ENCODE measurements around the gene PODNL1.

Gene PODNL1

DNA sequence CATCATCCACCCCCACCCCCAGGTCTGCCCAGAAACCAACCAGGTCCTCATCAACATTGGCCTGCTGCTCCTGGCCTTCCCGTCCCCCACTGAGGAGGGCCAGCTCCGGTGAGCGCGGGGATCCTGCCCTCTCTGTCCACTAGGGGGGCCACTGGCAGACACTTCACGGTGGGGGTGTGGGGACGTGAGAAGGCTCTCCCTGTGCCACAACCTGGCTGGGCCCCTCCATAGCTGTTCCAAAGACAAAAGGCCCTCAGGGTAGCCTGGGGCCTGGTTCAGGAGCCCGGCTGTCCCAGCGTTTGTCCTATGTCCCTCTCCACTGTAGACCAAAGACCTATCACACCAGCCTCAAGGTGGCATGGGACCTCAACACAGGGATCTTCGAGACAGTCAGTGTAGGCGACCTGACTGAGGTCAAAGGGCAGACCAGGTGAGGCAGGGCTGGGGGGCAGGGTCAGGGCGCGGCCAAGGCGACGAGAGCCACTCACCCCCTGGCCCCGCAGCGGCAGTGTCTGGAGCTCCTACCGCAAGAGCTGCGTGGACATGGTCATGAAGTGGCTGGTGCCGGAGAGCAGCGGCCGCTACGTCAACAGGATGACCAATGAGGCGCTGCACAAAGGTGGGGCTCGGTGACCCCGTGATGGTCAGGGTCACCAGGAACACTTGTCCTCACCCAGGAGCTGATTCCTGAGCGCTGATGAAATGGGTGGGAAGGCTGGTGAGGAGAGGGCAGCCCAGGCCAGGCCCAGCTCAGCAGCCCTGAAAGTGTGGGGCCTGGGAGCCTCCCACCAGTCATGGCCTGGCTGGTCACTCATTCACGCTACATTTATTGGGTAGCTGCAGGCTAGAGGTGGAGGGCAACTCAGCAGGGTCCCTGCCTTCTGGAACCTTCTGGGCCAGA lies 22.0 kb upstream of the PODNL1 start:
- H3K36me3 ChIP-seq (ENCODE audit: control insufficient read depth in 2 of 2, insufficient read depth in 1 of 2, low read length in 2 of 2) = peaks cover 10 to 72% of the 10 kb centered on the region in 2 experiments
- no peak overlapping the region for H3K27ac ChIP-seq (ENCODE audit: extremely low read depth, low read depth, low read length)
- ChIA-PET CTCF (interaction anchor here (0.6 to 0.7 kb wide), 2 partner anchors 44 to 100 kb away, joined by 3 read pairs; no protein-coding TSS in a partner anchor), POLR2A (interaction anchor here (0.5 to 1.3 kb wide), 2 partner anchors 71 to 633 kb away, joined by 3 to 5 read pairs; partner anchors contain the start of gene IL27RA)
- H3K4me1 ChIP-seq (ENCODE audit: control insufficient read depth, insufficient read depth, low read length) = peaks cover 3% of the 10 kb centered on the region; the same call in 1 of the 2 replicates
- H3K4me3 ChIP-seq (ENCODE audit: low read depth, low read length) = no peak overlapping the region
- no peaks in the 10 kb centered on the region for H3K9me3 ChIP-seq (ENCODE audit: control insufficient read depth, insufficient read depth, low read depth, low read length)
- TF ChIP-seq ZNF341 (tag by site-specific recombination; IDR thresholded peaks at IDR 0.05; ENCODE audit: low read depth) = 0 out of 2 replicates have a peak, but pooled peaks have one; percentile 35
- TF ChIP-seq, protein P1, sequence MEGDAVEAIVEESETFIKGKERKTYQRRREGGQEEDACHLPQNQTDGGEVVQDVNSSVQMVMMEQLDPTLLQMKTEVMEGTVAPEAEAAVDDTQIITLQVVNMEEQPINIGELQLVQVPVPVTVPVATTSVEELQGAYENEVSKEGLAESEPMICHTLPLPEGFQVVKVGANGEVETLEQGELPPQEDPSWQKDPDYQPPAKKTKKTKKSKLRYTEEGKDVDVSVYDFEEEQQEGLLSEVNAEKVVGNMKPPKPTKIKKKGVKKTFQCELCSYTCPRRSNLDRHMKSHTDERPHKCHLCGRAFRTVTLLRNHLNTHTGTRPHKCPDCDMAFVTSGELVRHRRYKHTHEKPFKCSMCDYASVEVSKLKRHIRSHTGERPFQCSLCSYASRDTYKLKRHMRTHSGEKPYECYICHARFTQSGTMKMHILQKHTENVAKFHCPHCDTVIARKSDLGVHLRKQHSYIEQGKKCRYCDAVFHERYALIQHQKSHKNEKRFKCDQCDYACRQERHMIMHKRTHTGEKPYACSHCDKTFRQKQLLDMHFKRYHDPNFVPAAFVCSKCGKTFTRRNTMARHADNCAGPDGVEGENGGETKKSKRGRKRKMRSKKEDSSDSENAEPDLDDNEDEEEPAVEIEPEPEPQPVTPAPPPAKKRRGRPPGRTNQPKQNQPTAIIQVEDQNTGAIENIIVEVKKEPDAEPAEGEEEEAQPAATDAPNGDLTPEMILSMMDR (tag by site-specific recombination; IDR thresholded peaks at IDR 0.05) = 0 out of 2 replicates have a peak, but pooled peaks have one; percentile 57
- TF ChIP-seq, protein P2, sequence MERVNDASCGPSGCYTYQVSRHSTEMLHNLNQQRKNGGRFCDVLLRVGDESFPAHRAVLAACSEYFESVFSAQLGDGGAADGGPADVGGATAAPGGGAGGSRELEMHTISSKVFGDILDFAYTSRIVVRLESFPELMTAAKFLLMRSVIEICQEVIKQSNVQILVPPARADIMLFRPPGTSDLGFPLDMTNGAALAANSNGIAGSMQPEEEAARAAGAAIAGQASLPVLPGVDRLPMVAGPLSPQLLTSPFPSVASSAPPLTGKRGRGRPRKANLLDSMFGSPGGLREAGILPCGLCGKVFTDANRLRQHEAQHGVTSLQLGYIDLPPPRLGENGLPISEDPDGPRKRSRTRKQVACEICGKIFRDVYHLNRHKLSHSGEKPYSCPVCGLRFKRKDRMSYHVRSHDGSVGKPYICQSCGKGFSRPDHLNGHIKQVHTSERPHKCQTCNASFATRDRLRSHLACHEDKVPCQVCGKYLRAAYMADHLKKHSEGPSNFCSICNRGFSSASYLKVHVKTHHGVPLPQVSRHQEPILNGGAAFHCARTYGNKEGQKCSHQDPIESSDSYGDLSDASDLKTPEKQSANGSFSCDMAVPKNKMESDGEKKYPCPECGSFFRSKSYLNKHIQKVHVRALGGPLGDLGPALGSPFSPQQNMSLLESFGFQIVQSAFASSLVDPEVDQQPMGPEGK (tag by site-specific recombination; IDR thresholded peaks at IDR 0.05) = no peak
- peak; percentile 86; the same call in 1 of the 2 replicates for TF ChIP-seq BCL11B (tag by site-specific recombination; IDR thresholded peaks at IDR 0.05; ENCODE audit: low read depth)
- no peak for TF ChIP-seq HOXA7 (CRISPR knock-in tag; IDR thresholded peaks at IDR 0.05; ENCODE audit: borderline replicate concordance)
- TF ChIP-seq BCL11A (tag by site-specific recombination; IDR thresholded peaks at IDR 0.05; ENCODE audit: low read depth) = peak; percentile 80; the same call in 1 of the 2 replicates
- TF ChIP-seq, protein P3, sequence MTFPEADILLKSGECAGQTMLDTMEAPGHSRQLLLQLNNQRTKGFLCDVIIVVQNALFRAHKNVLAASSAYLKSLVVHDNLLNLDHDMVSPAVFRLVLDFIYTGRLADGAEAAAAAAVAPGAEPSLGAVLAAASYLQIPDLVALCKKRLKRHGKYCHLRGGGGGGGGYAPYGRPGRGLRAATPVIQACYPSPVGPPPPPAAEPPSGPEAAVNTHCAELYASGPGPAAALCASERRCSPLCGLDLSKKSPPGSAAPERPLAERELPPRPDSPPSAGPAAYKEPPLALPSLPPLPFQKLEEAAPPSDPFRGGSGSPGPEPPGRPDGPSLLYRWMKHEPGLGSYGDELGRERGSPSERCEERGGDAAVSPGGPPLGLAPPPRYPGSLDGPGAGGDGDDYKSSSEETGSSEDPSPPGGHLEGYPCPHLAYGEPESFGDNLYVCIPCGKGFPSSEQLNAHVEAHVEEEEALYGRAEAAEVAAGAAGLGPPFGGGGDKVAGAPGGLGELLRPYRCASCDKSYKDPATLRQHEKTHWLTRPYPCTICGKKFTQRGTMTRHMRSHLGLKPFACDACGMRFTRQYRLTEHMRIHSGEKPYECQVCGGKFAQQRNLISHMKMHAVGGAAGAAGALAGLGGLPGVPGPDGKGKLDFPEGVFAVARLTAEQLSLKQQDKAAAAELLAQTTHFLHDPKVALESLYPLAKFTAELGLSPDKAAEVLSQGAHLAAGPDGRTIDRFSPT (tag by site-specific recombination; IDR thresholded peaks at IDR 0.05) = 0 out of 2 replicates have a peak, but pooled peaks have one; percentile 7
- TF ChIP-seq ZNF121 (tag by site-specific recombination; IDR thresholded peaks at IDR 0.05) = no peak
- no peak for TF ChIP-seq ZNF510 (tag by site-specific recombination; IDR thresholded peaks at IDR 0.05; ENCODE audit: insufficient replicate concordance)
- no peak for TF ChIP-seq SCRT2 (tag by site-specific recombination; IDR thresholded peaks at IDR 0.05)

DNA sequence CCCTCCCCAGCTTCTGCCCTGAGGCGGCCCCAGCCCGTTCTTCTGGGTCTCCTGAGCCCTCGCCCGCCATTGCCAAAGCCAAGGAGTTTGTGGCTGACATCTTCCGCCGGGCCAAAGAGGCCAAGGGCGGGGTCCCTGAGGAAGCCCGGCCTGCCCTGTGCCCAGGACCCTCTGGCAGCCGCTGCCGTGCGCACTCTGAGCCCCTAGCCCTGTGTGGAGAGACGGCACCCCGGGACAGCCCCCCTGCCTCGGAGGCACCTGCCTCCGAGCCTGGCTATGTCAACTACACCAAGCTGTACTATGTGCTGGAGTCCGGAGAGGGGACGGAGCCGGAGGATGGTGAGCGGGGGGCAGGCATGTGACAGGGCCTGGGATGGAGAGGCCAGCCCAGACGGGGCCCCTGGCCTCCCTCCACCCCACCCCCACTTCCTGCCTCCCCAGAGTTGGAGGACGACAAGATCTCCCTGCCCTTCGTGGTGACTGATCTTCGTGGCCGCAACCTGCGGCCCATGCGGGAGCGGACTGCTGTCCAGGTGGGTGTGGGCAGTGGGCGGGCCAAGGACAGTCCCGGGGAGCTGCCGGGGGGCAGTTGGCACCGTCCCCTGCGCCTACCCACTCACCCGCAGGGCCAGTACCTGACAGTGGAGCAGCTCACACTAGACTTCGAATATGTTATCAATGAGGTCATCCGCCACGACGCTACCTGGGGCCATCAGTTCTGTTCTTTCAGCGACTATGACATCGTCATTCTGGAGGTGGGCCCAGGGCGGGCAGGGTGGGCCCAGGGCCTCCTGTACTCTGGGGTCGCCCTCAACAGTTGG lies 21.1 kb upstream of the PODNL1 start:
- Histone ChIP-seq H3K27ac (ENCODE audit: extremely low read depth, low read depth, low read length) (no peak overlapping the region), H3K4me1 (ENCODE audit: control insufficient read depth, insufficient read depth, low read length) (no peaks in the 10 kb centered on the region), H3K9me3 (ENCODE audit: control insufficient read depth, insufficient read depth, low read depth, low read length) (no peaks in the 10 kb centered on the region), H3K4me3 (ENCODE audit: low read depth, low read length) (no peak overlapping the region), H3K36me3 (ENCODE audit: control insufficient read depth in 2 of 2, insufficient read depth in 1 of 2, low read length in 2 of 2) (peaks cover 10 to 72% of the 10 kb centered on the region in 2 experiments)
- POLR2A ChIA-PET = interaction anchor here (0.6 to 1.3 kb wide), 2 partner anchors 46 to 72 kb away, joined by 3 to 4 read pairs; partner anchors contain the start of gene IL27RA
- TF ChIP-seq ZFHX2 (tag by site-specific recombination; conservative IDR thresholded peaks at IDR 0.05) (peak; percentile 58), IKZF3 (tag by site-specific recombination; IDR thresholded peaks at IDR 0.05) (no peak), EGR2 (tag by site-specific recombination; IDR thresholded peaks at IDR 0.05; ENCODE audit: low read depth) (peak; percentile 54), MEIS1 (CRISPR knock-in tag; IDR thresholded peaks at IDR 0.05; ENCODE audit: borderline replicate concordance) (no peak)
- TF ChIP-seq, protein P4, sequence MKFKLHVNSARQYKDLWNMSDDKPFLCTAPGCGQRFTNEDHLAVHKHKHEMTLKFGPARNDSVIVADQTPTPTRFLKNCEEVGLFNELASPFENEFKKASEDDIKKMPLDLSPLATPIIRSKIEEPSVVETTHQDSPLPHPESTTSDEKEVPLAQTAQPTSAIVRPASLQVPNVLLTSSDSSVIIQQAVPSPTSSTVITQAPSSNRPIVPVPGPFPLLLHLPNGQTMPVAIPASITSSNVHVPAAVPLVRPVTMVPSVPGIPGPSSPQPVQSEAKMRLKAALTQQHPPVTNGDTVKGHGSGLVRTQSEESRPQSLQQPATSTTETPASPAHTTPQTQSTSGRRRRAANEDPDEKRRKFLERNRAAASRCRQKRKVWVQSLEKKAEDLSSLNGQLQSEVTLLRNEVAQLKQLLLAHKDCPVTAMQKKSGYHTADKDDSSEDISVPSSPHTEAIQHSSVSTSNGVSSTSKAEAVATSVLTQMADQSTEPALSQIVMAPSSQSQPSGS (tag by site-specific recombination; IDR thresholded peaks at IDR 0.05; ENCODE audit: low read depth) = peak; percentile 60; the same call in 1 of the 2 replicates
- CTCF ChIA-PET = no interaction called here

Measured in HEK293 (cell line).